ENCODE measurements around the gene EREG. TPM values are rescaled to one million over a fixed set of nuclear protein-coding genes. Genes with fewer than 3 reads are reported as not detected.

Gene EREG
- total RNA-seq, 1 experiment from 2014 or later, result 498 TPM

DNA sequence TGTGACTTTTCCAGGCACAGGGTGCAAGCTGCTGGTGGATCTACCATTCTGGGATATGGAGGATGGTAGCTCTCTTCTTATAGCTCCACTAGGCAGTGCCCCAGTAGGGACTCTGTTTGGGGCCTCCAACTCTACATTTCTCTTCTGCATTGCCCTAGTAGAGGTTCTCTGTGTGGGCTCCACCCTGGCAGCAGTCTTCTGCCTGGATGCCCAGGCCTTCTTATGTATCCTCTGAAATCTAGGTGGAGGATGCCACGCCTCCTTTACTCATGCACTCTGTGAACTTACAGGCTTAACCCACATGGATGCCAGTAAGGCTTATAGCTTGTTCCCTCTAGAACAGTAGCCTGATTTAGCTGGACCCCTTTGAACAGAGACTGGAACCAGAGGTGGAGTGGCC is 20.9 kb upstream of the EREG start (continued):
- no peak for TF ChIP-seq FOSL1 (IDR thresholded peaks at IDR 0.05; ENCODE audit: low read depth)
- TF ChIP-seq REST (IDR thresholded peaks at IDR 0.05; ENCODE audit: low read depth), result no peak
- no peak for TF ChIP-seq SIN3A (IDR thresholded peaks at IDR 0.05; ENCODE audit: low read depth)

DNA sequence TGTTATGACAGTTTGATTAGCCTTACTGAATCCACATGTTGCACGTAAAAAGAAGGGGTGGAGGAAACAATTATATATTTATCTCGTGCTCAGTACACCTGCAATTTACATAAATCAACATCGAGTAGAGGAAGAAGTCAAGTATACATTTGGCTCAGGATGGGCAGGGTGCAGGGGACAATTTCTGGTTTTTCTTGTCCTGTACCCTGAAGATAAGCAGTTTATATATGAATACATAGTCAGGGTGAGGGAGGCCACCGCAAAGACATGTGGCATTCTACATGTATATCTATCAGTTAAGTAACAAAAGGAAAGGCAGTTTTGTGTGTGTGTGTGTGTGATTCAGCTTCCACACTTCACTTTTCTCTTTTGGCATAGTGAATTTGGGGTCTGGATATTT is 11.1 kb upstream of the EREG start:
- CTCF ChIA-PET, result no interaction called here
- Histone ChIP-seq H3K4me3 (replicated peaks in 1 of 2; ENCODE audit: low read depth in 1 of 2, low read length in 2 of 2) (no peak overlapping the region), H3K79me2 (ENCODE audit: insufficient read depth, low read length) (0 out of 2 replicates have a peak, but pooled peaks cover 6% of the 10 kb centered on the region), H3K4me1 (ENCODE audit: control insufficient read depth in 1 of 2, insufficient read depth in 2 of 2, low read length in 2 of 2) (peaks cover 10 to 12% of the 10 kb centered on the region in 2 experiments; a peak in 3 of 4 replicates), H3K27me3 (ENCODE audit: insufficient read depth, low read length) (no peaks in the 10 kb centered on the region), H2AFZ (ENCODE audit: low read depth, low read length, poor library complexity, severe bottlenecking) (no peak overlapping the region), H3K9me2 (ENCODE audit: insufficient read depth) (no peaks in the 10 kb centered on the region), H3K36me3 (ENCODE audit: control insufficient read depth in 1 of 2, insufficient read depth in 2 of 2, low read length in 2 of 2) (no peaks in the 10 kb centered on the region), H3K9ac (ENCODE audit: low read length) (no peak overlapping the region), H3K4me2 (ENCODE audit: low read length) (no peak overlapping the region), H3K27ac (ENCODE audit: low read depth, low read length) (no peak overlapping the region), H3K9me3 (ENCODE audit: control insufficient read depth in 1 of 2, insufficient read depth in 1 of 2, low read depth in 1 of 2, low read length in 2 of 2) (no peaks in the 10 kb centered on the region), H4K20me1 (ENCODE audit: insufficient read depth) (no peaks in the 10 kb centered on the region)
- RAD21 ChIA-PET (ENCODE audit: low non-redundant PET in 1 of 2, low total read pairs in 2 of 2, uncharacterized antibody in 2 of 2, unreplicated experiment in 2 of 2), result no interaction called here
- BruUV-seq (replicated peaks), result no TSS peak
- ATAC-seq, result no peak
- POLR2A ChIA-PET, result interaction anchor here (2.0 kb wide), 1 partner anchor 11 kb away, joined by 6 read pairs; the partner anchor contains the start of gene EREG
- intact Hi-C loops (cut with micrococcal nuclease), result no loop called here
- DNase-seq (ENCODE audit: low read depth, low spot score), result no peak
- TF ChIP-seq SIN3A (IDR thresholded peaks at IDR 0.05; ENCODE audit: low read depth) (no peak), POLR2A (IDR thresholded peaks at IDR 0.05; ENCODE audit: borderline replicate concordance, extremely low read depth, insufficient read depth, insufficient read length) (no peak), JUND (IDR thresholded peaks at IDR 0.05) (no peak)

Measured in HCT116 (cell line).